ENCODE results near the gene ZGPAT. TPM values are rescaled to one million over a fixed set of nuclear protein-coding genes. Genes with fewer than 3 reads are reported as not detected.

Gene ZGPAT
- polyA plus RNA-seq, 6 donors from 2014 or later, result 25.5 to 58.2 (median 28.1) TPM

- Mint-ChIP-seq H3K4me3 (no peak overlapping the region), H3K27ac (peak overlapping the region in 1 of 6 donors; percentile 18), H3K9me3 (no peaks in the 10 kb centered on the region), H3K27me3 (no peaks in the 10 kb centered on the region), H3K36me3 (no peaks in the 10 kb centered on the region), H3K4me1 (peaks cover 0 to 3% (median 0%) of the 10 kb centered on the region in 3 donors)
- DNase-seq, result no peak
- no peak for ATAC-seq (ENCODE audit: low read depth in 2 of 2)
These were observed 25.3 kb upstream of the ZGPAT start for GRCh38 chr20:63682384-63683139.

DNA sequence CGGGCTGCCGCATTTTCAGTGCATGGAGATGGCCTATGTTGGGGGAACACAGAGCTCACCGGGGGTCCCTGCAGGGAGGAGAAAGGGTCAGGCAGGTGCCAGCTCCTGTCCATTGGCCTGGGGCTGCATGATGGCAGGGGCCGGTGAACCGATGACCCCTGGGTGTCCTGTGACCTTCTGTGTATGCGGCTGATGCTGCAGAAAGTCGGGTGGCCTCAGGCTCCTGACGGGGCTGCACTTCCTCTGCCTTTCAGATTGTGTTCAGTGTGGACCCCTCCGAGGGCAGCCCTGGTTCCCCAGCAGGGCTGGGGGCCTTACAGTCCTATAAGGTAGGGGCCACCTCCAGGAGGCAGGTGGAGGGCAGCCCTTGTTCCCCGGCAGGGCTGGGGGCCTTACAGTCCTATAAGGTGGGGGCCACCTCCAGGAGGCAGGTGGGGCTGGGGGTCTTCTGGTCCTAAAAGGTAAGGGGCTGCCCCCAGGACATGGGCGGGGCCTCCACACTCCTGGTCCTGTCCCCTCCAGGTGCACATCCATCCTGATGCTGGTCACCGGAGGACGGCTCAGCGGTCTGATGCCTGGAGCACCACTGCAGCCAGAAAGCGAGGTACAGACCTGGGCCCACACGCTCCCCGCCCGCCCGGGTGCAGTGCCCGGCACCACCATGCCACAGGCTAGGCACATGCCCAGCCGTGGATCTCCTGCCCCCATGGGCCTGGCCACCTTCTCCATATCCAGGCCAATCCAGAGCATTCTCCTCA is 22.4 kb upstream of the ZGPAT start:
- no peaks in the 10 kb centered on the region for H3K9me3 Mint-ChIP-seq

DNA sequence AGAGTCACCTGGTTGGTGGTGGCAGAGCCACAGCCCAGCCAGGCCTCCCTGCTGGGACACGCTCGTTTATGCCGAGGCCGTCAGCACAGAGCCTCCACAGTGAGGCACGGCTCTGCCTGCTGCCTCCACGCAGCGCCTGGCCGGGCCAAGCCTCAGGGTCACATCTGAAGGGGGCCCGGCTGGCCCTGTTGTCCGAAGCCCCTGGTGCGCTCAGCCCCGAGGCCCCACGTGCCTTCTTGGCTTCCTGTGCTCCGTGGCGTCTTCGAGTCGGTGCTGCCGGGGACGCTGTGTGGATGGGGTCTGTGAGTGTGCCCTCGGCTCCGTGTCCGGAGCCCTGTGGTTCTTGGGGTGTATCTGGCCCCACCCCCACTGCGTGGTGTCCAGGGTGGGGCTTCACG is 21.7 kb upstream of the ZGPAT start:
- H3K27ac Mint-ChIP-seq, result no peak overlapping the region
- H3K4me3 Mint-ChIP-seq, result no peak overlapping the region
- no peaks in the 10 kb centered on the region for H3K9me3 Mint-ChIP-seq
- DNase-seq (no peak), ATAC-seq (ENCODE audit: low read depth in 2 of 2) (no peak)
- no peaks in the 10 kb centered on the region for H3K27me3 Mint-ChIP-seq
- H3K36me3 Mint-ChIP-seq, result no peaks in the 10 kb centered on the region
- H3K4me1 Mint-ChIP-seq, result peaks cover 0 to 3% (median 0%) of the 10 kb centered on the region in 3 donors

More for the DNA sequence above, 22.4 kb upstream of the ZGPAT start:
- Mint-ChIP-seq H3K4me3 (no peak overlapping the region), H3K36me3 (no peaks in the 10 kb centered on the region), H3K27ac (peak overlapping the region in 2 of 6 donors; percentile 49 to 94), H3K27me3 (no peaks in the 10 kb centered on the region), H3K4me1 (peaks cover 0 to 3% (median 0%) of the 10 kb centered on the region in 3 donors)
- DNase-seq (no peak), ATAC-seq (ENCODE audit: low read depth in 2 of 2) (no peak)

GRCh38 chr20:63686492-63687321 is 21.1 kb upstream of the ZGPAT start:
- H3K4me1 Mint-ChIP-seq, result peaks cover 3 to 5% (median 5%) of the 10 kb centered on the region in 3 donors
- peak in 1 of 2 donors; percentile 46 for ATAC-seq (ENCODE audit: low read depth in 2 of 2)
- no peak overlapping the region for H3K4me3 Mint-ChIP-seq
- H3K27me3 Mint-ChIP-seq, result no peaks in the 10 kb centered on the region
- no peak overlapping the region for H3K27ac Mint-ChIP-seq
- DNase-seq, result no peak
- no peaks in the 10 kb centered on the region for H3K9me3 Mint-ChIP-seq
- no peaks in the 10 kb centered on the region for H3K36me3 Mint-ChIP-seq

GRCh38 chr20:63687419-63688178 is 20.2 kb upstream of the ZGPAT start:
- no peaks in the 10 kb centered on the region for H3K9me3 Mint-ChIP-seq
- ATAC-seq (ENCODE audit: low read depth in 2 of 2) (no peak), DNase-seq (no peak)
- no peaks in the 10 kb centered on the region for H3K36me3 Mint-ChIP-seq
- no peaks in the 10 kb centered on the region for H3K27me3 Mint-ChIP-seq
- no peak overlapping the region for H3K4me3 Mint-ChIP-seq
- H3K4me1 Mint-ChIP-seq, result peaks cover 3 to 5% (median 5%) of the 10 kb centered on the region in 3 donors
- H3K27ac Mint-ChIP-seq, result no peak overlapping the region

- no peak for ATAC-seq (ENCODE audit: low read depth in 2 of 2)
- H3K4me3 Mint-ChIP-seq, result no peak overlapping the region
- no peaks in the 10 kb centered on the region for H3K27me3 Mint-ChIP-seq
- H3K4me1 Mint-ChIP-seq, result peaks cover 3 to 5% (median 5%) of the 10 kb centered on the region in 3 donors
- H3K9me3 Mint-ChIP-seq, result no peaks in the 10 kb centered on the region
- DNase-seq, result no peak
- no peaks in the 10 kb centered on the region for H3K36me3 Mint-ChIP-seq
- no peak overlapping the region for H3K27ac Mint-ChIP-seq
These were observed 19.4 kb upstream of the ZGPAT start for GRCh38 chr20:63688228-63689045.

DNA sequence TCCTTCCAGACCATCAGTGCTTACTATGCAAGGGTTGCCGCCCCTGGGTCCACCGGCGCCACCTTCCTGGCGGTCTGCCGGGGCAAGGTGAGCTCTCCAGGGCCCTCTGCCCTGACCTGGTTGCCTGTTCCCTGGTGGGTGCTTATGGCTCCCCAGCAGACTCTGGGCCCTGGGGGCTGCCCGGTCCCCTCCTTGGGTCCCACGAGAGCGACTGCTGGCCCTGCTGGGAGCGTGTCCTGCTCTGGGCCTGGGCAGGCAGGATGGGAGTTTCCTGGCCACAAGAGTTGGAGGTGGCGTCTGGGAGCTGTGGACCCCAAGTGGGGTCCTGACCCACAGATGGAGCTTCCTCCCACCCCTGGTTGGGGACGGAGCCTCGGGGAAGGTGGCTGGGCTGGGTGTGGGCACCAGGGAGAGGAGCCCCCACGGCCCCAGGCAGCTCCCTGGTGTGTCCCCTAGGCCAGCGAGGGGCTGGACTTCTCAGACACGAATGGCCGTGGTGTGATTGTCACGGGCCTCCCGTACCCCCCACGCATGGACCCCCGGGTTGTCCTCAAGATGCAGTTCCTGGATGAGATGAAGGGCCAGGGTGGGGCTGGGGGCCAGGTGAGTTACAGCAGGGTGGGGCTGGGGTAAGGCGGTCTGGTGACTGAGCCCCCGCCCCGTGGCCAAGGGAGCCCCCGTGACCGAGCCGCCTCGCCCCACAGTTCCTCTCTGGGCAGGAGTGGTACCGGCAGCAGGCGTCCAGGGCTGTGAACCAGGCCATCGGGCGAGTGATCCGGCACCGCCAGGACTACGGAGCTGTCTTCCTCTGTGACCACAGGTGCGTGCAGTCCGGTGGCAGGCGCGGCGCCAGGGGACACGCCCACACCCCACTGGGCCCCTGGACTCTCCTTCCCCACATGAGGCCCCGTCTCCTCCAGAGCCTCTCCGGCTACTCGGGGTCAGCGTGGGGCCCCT is 18.5 kb upstream of the ZGPAT start:
- ATAC-seq (ENCODE audit: low read depth in 2 of 2) (no peak), DNase-seq (no peak)
- H3K27ac Mint-ChIP-seq, result no peak overlapping the region
- H3K4me3 Mint-ChIP-seq, result no peak overlapping the region
- no peaks in the 10 kb centered on the region for H3K36me3 Mint-ChIP-seq
- H3K9me3 Mint-ChIP-seq, result no peaks in the 10 kb centered on the region
- no peaks in the 10 kb centered on the region for H3K27me3 Mint-ChIP-seq
- peaks cover 3 to 5% (median 5%) of the 10 kb centered on the region in 3 donors for H3K4me1 Mint-ChIP-seq

DNA sequence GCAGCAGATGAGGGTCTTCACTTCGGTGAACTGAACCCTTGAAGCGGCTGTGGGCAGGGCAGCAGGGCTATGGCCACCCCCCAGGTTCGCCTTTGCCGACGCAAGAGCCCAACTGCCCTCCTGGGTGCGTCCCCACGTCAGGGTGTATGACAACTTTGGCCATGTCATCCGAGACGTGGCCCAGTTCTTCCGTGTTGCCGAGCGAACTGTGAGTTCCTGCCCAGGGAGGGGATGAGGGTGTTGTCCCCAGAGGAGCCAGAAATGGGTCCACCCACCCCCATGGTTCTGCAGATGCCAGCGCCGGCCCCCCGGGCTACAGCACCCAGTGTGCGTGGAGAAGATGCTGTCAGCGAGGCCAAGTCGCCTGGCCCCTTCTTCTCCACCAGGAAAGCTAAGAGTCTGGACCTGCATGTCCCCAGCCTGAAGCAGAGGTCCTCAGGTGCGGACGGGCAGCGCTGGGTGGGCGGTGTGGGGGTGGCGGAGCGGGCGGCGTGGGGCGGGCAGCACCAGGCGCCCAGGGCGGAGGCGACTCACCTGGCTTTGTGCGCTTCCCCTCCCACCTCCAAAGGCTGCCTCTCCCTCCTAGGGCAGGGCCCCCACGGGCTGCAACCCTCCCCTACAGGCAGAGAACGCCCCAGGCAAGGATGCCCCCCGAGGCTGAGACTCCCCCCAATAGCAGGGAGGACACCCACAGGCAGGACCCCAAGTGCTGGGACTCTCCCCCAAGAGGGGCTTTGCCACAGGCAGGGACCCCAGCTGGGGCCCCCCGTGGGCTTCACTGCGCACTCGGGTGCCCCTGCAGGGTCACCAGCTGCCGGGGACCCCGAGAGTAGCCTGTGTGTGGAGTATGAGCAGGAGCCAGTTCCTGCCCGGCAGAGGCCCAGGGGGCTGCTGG is 17.6 kb upstream of the ZGPAT start:
- Mint-ChIP-seq H3K27ac (no peak overlapping the region), H3K4me1 (peaks cover 3 to 5% (median 5%) of the 10 kb centered on the region in 3 donors), H3K27me3 (no peaks in the 10 kb centered on the region), H3K9me3 (no peaks in the 10 kb centered on the region), H3K4me3 (no peak overlapping the region), H3K36me3 (no peaks in the 10 kb centered on the region)
- ATAC-seq (ENCODE audit: low read depth in 2 of 2) (no peak), DNase-seq (no peak)

- DNase-seq, result no peak
- Mint-ChIP-seq H3K27ac (peak overlapping the region in 2 of 6 donors; percentile 47 to 77), H3K27me3 (no peaks in the 10 kb centered on the region), H3K9me3 (no peaks in the 10 kb centered on the region), H3K4me1 (peaks cover 5 to 8% (median 6%) of the 10 kb centered on the region in 3 donors), H3K4me3 (peak overlapping the region in 1 of 8 donors; percentile 74), H3K36me3 (no peaks in the 10 kb centered on the region)
- ATAC-seq (ENCODE audit: low read depth in 2 of 2), result peak; percentile 49 to 62
These were observed 16.7 kb upstream of the ZGPAT start for GRCh38 chr20:63690898-63691710.
